Neutrophil (primary cell): Measurements from ENCODE around the gene ELN.

Source experiments
- H3K27ac ChIP-seq: fragments of 200-600 bp; sonication (generic); 2 replicates; pipeline ENCODE4 v1.5.1; 2016; ENCODE audit warnings: mild to moderate bottlenecking, moderate library complexity
- H3K27me3 ChIP-seq: fragments of 200-600 bp; sonication (generic); 2 replicates; pipeline ENCODE4 v1.6.0; 2016; ENCODE audit warnings: mild to moderate bottlenecking
- H3K36me3 ChIP-seq: fragments of 200-600 bp; sonication (generic); 2 replicates; pipeline ENCODE4 v1.5.1; 2017
- H3K4me1 ChIP-seq, 2 experiments: fragments of 200-600 bp in 1 of 2; sonication (generic) in 1 of 2; 1 replicate in 1 of 2; 2 replicates in 1 of 2; pipeline versions ENCODE4 v1.5.1 to v1.6.1; 2013 to 2016; ENCODE audit warnings: low read depth in 1 of 2, low read length in 1 of 2, mild to moderate bottlenecking in 1 of 2, moderate library complexity in 1 of 2; ENCODE audit not compliant: control insufficient read depth in 1 of 2, insufficient read depth in 1 of 2
- H3K4me3 ChIP-seq, 2 experiments: fragments of 200-600 bp in 1 of 2; sonication (generic) in 1 of 2; 1 replicate in 1 of 2; 2 replicates in 1 of 2; pipeline ENCODE4 v1.5.1; 2013 to 2016; ENCODE audit warnings: low read depth in 1 of 2, low read length in 1 of 2, mild to moderate bottlenecking in 1 of 2, moderate library complexity in 1 of 2
- H3K9me3 ChIP-seq: fragments of 200-600 bp; sonication (generic); 2 replicates; pipeline ENCODE4 v1.5.1; 2016
- CTCF ChIP-seq: fragments of 200-600 bp; sonication (generic); IDR thresholded peaks from 2 replicates; pipeline ENCODE4 v1.5.1; 2016; ENCODE audit warnings: antibody characterized with exemption

The ELN gene

DNA sequence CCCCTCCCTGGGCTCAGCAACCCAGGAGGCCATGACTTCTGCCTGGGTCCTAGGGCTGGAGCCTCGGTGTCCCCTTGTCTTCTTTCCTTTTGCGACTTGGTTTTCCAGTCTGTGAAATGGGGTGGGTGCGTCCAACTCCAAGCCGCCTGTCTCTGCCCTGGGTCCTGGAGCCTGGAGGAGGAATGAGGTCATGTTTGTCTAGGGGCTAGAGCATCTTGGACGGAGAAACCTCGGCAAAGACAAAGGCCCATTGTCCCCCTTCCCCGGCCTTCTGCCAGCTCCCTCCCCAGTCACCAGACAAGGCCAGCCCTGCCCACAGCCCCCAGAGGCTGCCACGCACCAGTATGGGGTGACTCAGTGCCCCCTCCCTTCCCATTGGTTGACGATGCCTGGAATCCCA is 39.8 kb upstream of the ELN start:
- Histone ChIP-seq H3K27me3 (no peaks in the 10 kb centered on the region), H3K9me3 (no peaks in the 10 kb centered on the region), H3K4me1 (no peaks in the 10 kb centered on the region), H3K4me3 (no peak overlapping the region), H3K36me3 (no peaks in the 10 kb centered on the region), H3K27ac (no peak overlapping the region)
- TF ChIP-seq CTCF, result no peak

GRCh38 chr7:73991522-73992100 is 36.4 kb upstream of the ELN start:
- Histone ChIP-seq H3K4me3 (no peak overlapping the region), H3K27ac (no peak overlapping the region)
- no peak for TF ChIP-seq CTCF

GRCh38 chr7:73992101-73992562 is 35.8 kb upstream of the ELN start:
- TF ChIP-seq CTCF, result no peak
- Histone ChIP-seq H3K4me1 (no peaks in the 10 kb centered on the region), H3K36me3 (no peaks in the 10 kb centered on the region), H3K27ac (no peak overlapping the region), H3K4me3 (no peak overlapping the region), H3K9me3 (no peaks in the 10 kb centered on the region), H3K27me3 (no peaks in the 10 kb centered on the region)

More at GRCh38 chr7:73991522-73992100, 36.4 kb upstream of the ELN start:
- H3K9me3 ChIP-seq, result no peaks in the 10 kb centered on the region
- H3K4me1 ChIP-seq, result no peaks in the 10 kb centered on the region
- no peaks in the 10 kb centered on the region for H3K27me3 ChIP-seq
- no peaks in the 10 kb centered on the region for H3K36me3 ChIP-seq

DNA sequence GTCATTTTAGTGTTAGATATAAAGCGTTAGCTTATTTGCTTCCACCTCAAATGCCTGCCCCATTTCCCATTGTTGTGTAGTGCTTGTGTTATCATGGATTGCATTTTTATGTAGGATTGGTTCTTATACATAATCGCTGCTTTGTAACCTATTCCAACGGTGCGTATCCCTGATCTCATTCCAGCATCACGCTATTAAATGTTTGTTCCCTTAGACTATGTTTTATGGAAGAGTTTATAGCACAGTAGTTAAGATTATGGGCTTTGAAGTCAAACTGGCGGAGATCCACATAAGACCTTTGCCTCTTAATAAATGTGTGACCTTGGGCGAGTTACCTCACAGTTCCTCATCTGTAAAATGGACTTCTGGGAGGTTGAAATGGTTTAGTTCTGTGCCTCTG is 34.0 kb upstream of the ELN start:
- Histone ChIP-seq H3K4me3 (no peak overlapping the region), H3K27me3 (no peaks in the 10 kb centered on the region), H3K27ac (no peak overlapping the region), H3K9me3 (no peaks in the 10 kb centered on the region), H3K4me1 (no peaks in the 10 kb centered on the region), H3K36me3 (no peaks in the 10 kb centered on the region)
- no peak for TF ChIP-seq CTCF

DNA sequence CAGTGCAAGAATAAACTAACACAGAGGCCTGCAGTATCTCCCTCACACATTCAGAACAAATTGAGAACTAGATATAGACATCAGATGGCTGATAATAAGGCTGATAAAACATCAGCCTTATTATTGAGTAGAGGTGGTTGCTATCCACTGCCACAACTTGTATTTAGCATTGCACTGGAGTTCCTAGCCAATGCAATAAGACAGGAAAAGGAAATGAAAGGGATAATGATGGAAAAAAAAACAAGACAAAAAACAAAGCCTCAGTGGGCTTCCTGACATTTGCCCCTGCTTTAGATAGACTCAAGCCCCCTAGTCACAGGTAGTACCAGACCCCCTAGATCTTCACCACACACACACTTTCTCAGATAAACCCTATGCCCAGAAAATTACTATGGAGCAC is 33.2 kb upstream of the ELN start:
- no peaks in the 10 kb centered on the region for H3K9me3 ChIP-seq
- no peak overlapping the region for H3K27ac ChIP-seq
- no peaks in the 10 kb centered on the region for H3K27me3 ChIP-seq
- H3K36me3 ChIP-seq, result no peaks in the 10 kb centered on the region
- H3K4me1 ChIP-seq, result no peaks in the 10 kb centered on the region
- no peak for TF ChIP-seq CTCF
- no peak overlapping the region for H3K4me3 ChIP-seq

- no peak for TF ChIP-seq CTCF
- no peak overlapping the region for H3K27ac ChIP-seq
Measured at GRCh38 chr7:73995330-73995729, 32.6 kb upstream of the ELN start.

More at GRCh38 chr7:73995330-73995729, 32.6 kb upstream of the ELN start:
- no peaks in the 10 kb centered on the region for H3K4me1 ChIP-seq
- H3K4me3 ChIP-seq, result no peak overlapping the region
- no peaks in the 10 kb centered on the region for H3K9me3 ChIP-seq
- H3K36me3 ChIP-seq, result no peaks in the 10 kb centered on the region
- H3K27me3 ChIP-seq, result no peaks in the 10 kb centered on the region
